HepG2 (cell line): ENCODE data around the gene FAM53B. TPM values are rescaled to one million over a fixed set of nuclear protein-coding genes. Genes with fewer than 3 reads are reported as not detected.

Experiments used
- ATAC-seq: fragments of 200-7000 bp; cut with Tn5 transposase; 3 replicates; pipeline ENCODE4 v1.9.1; 2020; ENCODE audit warnings: mild to moderate bottlenecking, moderate library complexity
- BruUV-seq: library from RNA; stranded (reverse); fragments of 400-500 nt; replicated peaks from 2 replicates; lab custom pipeline; 2021; lab: Mats Ljungman, UMichigan
- CTCF ChIA-PET: fragments of 300-600 bp; formaldehyde crosslinking; extraction: SDS; loops from one replicate; lab custom pipeline; 2021; ENCODE audit warnings: low total read pairs, inconsistent platforms, low intra/inter-chr PET ratio; lab: Yijun Ruan, JAX
- POLR2A ChIA-PET: fragments of 350-600 bp; sonication (Branson Sonifier 250); formaldehyde crosslinking; loops from one replicate; lab custom pipeline; 2020; ENCODE audit warnings: antibody characterized with exemption, inconsistent platforms; lab: Yijun Ruan, JAX
- DNase-seq: peaks from one replicate; pipeline ENCODE4 v3.0.0-alpha.2; 2015; ENCODE audit warnings: low spot score
- FAIRE-seq: peaks from 3 replicates; lab custom pipeline; 2011; peaks lifted over from hg19 to GRCh38; lab: Jason Lieb, UNC
- H2AFZ ChIP-seq: one replicate; pipeline ENCODE4 v1.6.1; 2011; ENCODE audit warnings: low read length, inconsistent platforms
- H3K27ac ChIP-seq: fragments of 300-600 bp; 3 replicates; pipeline ENCODE4 v1.8.0; 2011; ENCODE audit warnings: mixed run types, mild to moderate bottlenecking, mixed read lengths, low read length, inconsistent platforms; ENCODE audit not compliant: insufficient read depth; ENCODE audit errors: extremely low read length
- H3K27me3 ChIP-seq, 2 experiments: fragments of 200-600 bp in 1 of 2; 2 replicates in 1 of 2; 3 replicates in 1 of 2; pipeline versions ENCODE4 v1.6.0 to v1.8.0; 2011; ENCODE audit warnings: low read length in 2 of 2, mild to moderate bottlenecking in 2 of 2, moderate library complexity in 2 of 2, inconsistent platforms in 1 of 2; ENCODE audit not compliant: insufficient read depth in 2 of 2, control insufficient read depth in 1 of 2
- H3K36me3 ChIP-seq, 2 experiments: fragments of 200-600 bp in 1 of 2; replicated peaks in 1 of 2; 2 replicates in 1 of 2; 3 replicates in 1 of 2; pipeline versions ENCODE4 v1.5.1 to v1.8.0; 2011; ENCODE audit warnings: low read length in 2 of 2, inconsistent platforms in 1 of 2; ENCODE audit not compliant: insufficient read depth in 2 of 2, control insufficient read depth in 1 of 2
- H3K4me1 ChIP-seq: 2 replicates; pipeline ENCODE4 v1.5.1; 2012; ENCODE audit warnings: low read length, inconsistent platforms; ENCODE audit not compliant: insufficient read depth
- H3K4me2 ChIP-seq: 2 replicates; pipeline ENCODE4 v1.6.0; 2011; ENCODE audit warnings: low read depth, low read length, inconsistent platforms
- H3K4me3 ChIP-seq, 3 experiments: fragments of 200-600 bp in 1 of 3; sonication (generic), shearing (Covaris generic) in 1 of 3; replicated peaks in 1 of 3; 2 replicates each; pipeline ENCODE4 v1.5.1; 2011 to 2016; ENCODE audit warnings: low read length in 3 of 3, inconsistent platforms in 2 of 3, low read depth in 2 of 3, mild to moderate bottlenecking in 2 of 3, control low read depth in 1 of 3, mixed read lengths in 1 of 3; ENCODE audit not compliant: insufficient read depth in 1 of 3
- H3K79me2 ChIP-seq: one replicate; pipeline ENCODE4 v1.6.1; 2011; ENCODE audit warnings: low read length, inconsistent platforms; ENCODE audit not compliant: insufficient read depth
- H3K9ac ChIP-seq: 2 replicates; pipeline ENCODE4 v1.6.0; 2011; ENCODE audit warnings: mild to moderate bottlenecking, low read depth, low read length, inconsistent platforms; ENCODE audit not compliant: insufficient read depth
- H3K9me3 ChIP-seq: 2 replicates; pipeline ENCODE4 v1.5.1; 2012; ENCODE audit warnings: mild to moderate bottlenecking, low read length
- H4K20me1 ChIP-seq: 2 replicates; pipeline ENCODE4 v1.6.0; 2011; ENCODE audit warnings: inconsistent platforms, mild to moderate bottlenecking, low read length, moderate library complexity; ENCODE audit not compliant: insufficient read depth
- CBX5 ChIP-seq: sonication (generic); formaldehyde crosslinking; IDR thresholded peaks from 2 replicates; pipeline ENCODE4 v1.4.0; 2020; ENCODE audit warnings: missing genetic modification reagents, borderline replicate concordance
- DR1 ChIP-seq: sonication (generic); formaldehyde crosslinking; IDR thresholded peaks from 2 replicates; pipeline ENCODE4 v1.8.0; 2021; ENCODE audit warnings: mild to moderate bottlenecking, missing genetic modification reagents, inconsistent platforms
- FOXM1 ChIP-seq: sonication (generic); formaldehyde crosslinking; IDR thresholded peaks from 2 replicates; pipeline ENCODE4 v1.5.0; 2020; ENCODE audit warnings: missing genetic modification reagents
- MIXL1 ChIP-seq: IDR thresholded peaks from 2 replicates; pipeline ENCODE4 v1.6.1; 2016
- MXD4 ChIP-seq: IDR thresholded peaks from 2 replicates; pipeline ENCODE4 v1.6.1; 2016; ENCODE audit warnings: mild to moderate bottlenecking, missing biosample characterization, missing genetic modification reagents
- NR2C2 ChIP-seq: sonication (generic); formaldehyde crosslinking; IDR thresholded peaks from 2 replicates; pipeline ENCODE4 v1.4.0; 2020; ENCODE audit warnings: missing genetic modification reagents, mild to moderate bottlenecking, moderate library complexity, borderline replicate concordance
- SP140L ChIP-seq: sonication (generic); formaldehyde crosslinking; IDR thresholded peaks from 2 replicates; pipeline ENCODE4 v1.4.0; 2020; ENCODE audit warnings: missing genetic modification reagents, borderline replicate concordance
- ZFP36 ChIP-seq: fragments of 150-350 bp; IDR thresholded peaks from 2 replicates; pipeline ENCODE4 v1.6.1; 2018; ENCODE audit warnings: borderline replicate concordance, low read length, low read depth; ENCODE audit not compliant: partially characterized antibody
- ZNF256 ChIP-seq: sonication (generic); formaldehyde crosslinking; conservative IDR thresholded peaks from 2 replicates; pipeline ENCODE4 v1.4.0; 2020; ENCODE audit warnings: missing genetic modification reagents
- ZNF33A ChIP-seq: sonication (generic); formaldehyde crosslinking; IDR thresholded peaks from 2 replicates; pipeline ENCODE4 v1.5.1; 2020; ENCODE audit warnings: missing genetic modification reagents, mild to moderate bottlenecking, moderate library complexity, borderline replicate concordance
- ZNF790 ChIP-seq: sonication (generic); formaldehyde crosslinking; IDR thresholded peaks from 2 replicates; pipeline ENCODE4 v1.8.0; 2022; ENCODE audit warnings: missing genetic modification reagents, mild to moderate bottlenecking, borderline replicate concordance
- WGBS: methylation state at CpG from one replicate; pipeline ENCODE4 v1.1.6; 2017; ENCODE audit warnings: low lambda C conversion rate; 5-methylcytosine and 5-hydroxymethylcytosine counted together
- in situ Hi-C: cut with HindIII; loops from 2 replicates; pipeline ENCODE4 v1.10.0; 2017; ENCODE audit warnings: low pct_unique_long_range_greater_than_20kb; ENCODE audit not compliant: extremely low pct_ligation_motif_present
- intact Hi-C: fragments of 100-400 bp; cut with micrococcal nuclease; formaldehyde crosslinking; loops from one replicate; pipeline ENCODE4 v1.10.0; 2022; ENCODE audit not compliant: unreplicated experiment
- polyA plus RNA-seq, 8 experiments: library from polyadenylated mRNA; depleted of rRNA in 3 of 8; stranded (reverse) in 7 of 8; unstranded in 1 of 8; fragments of >200 nt; fragmentation: Illumina TruSeq in 4 of 8; extraction: Trizol in 4 of 8; gene quantifications; 2 replicates each; pipeline versions ENCODE4 v1.2.1 to v1.2.3, GENCODE V29; 2011 to 2016; ENCODE audit warnings: low read depth in 4 of 8, missing spikeins in 1 of 8, mixed read lengths in 1 of 8; ENCODE audit not compliant: insufficient read depth in 1 of 8
- total RNA-seq, 5 experiments: library from RNA; depleted of rRNA; stranded (reverse); fragments of >200 nt; fragmentation: Illumina TruSeq; extraction: Trizol; gene quantifications; 2 replicates each; pipeline ENCODE4 v1.2.3, GENCODE V29; 2016; ENCODE audit warnings: low read depth in 1 of 5
- TF ChIP-seq, protein P1 (sequence below): sonication (generic); formaldehyde crosslinking; IDR thresholded peaks from 2 replicates; pipeline ENCODE4 v1.4.0; 2020; ENCODE audit warnings: missing genetic modification reagents

Gene FAM53B
- total and polyA plus RNA-seq, 2 of the 13 experiments (the other 11 are each of a cell fraction or from before 2014, with no cell fraction given): 6.4 to 19.3 TPM

DNA sequence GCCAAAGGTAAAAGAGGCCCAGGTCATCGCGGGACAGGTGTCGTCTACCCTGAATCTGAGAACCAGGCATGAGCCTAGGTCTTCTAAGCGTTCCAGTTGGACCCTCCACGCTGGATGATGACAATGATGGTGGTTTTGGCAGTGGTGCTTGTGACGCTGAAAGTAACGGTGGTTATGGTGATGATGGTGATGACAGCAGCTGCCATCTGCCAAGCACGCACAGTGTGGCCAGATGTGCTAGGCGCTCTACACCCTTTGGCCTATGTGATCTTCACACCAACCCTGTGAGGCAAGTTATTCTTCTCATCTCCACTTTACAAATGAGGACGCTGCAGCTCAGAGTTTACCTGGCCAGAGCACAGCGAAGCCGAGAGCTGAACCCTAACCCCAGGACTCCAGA, 93.9 kb downstream of the FAM53B start:
- H3K4me2 ChIP-seq: no peak overlapping the region
- no peak overlapping the region for H3K4me3 ChIP-seq
- DNase-seq (no peak), FAIRE-seq (no peak), ATAC-seq (no peak)
- no peaks in the 10 kb centered on the region; a peak in 2 of 5 replicates for H3K36me3 ChIP-seq
- CTCF ChIA-PET: no interaction called here
- H3K79me2 ChIP-seq: no peaks in the 10 kb centered on the region
- no peaks in the 10 kb centered on the region for H3K9me3 ChIP-seq
- no peak overlapping the region for H3K9ac ChIP-seq
- POLR2A ChIA-PET: no interaction called here
- no peaks in the 10 kb centered on the region for H3K27me3 ChIP-seq
- H4K20me1 ChIP-seq: peaks cover 6% of the 10 kb centered on the region; the same call in 1 of the 2 replicates
- over 99% methylated on average over 10 of the region's 12 CpGs for whole genome bisulfite sequencing
- H3K27ac ChIP-seq: no peak overlapping the region
- H2AFZ ChIP-seq: no peak overlapping the region
- intact Hi-C loops (no loop called here), in situ Hi-C loops (no loop called here)
- peaks cover 53% of the 10 kb centered on the region for H3K4me1 ChIP-seq
- TF ChIP-seq ZNF33A (CRISPR knock-in tag) (no peak), ZNF256 (CRISPR knock-in tag) (no peak), FOXM1 (CRISPR knock-in tag) (no peak), DR1 (CRISPR knock-in tag) (no peak), MIXL1 (CRISPR knock-in tag) (no peak), ZFP36 (no peak), CBX5 (CRISPR knock-in tag) (no peak), NR2C2 (CRISPR knock-in tag) (no peak), SP140L (no peak), MXD4 (no peak), ZNF790 (CRISPR knock-in tag) (no peak)
- TF ChIP-seq, protein P1, sequence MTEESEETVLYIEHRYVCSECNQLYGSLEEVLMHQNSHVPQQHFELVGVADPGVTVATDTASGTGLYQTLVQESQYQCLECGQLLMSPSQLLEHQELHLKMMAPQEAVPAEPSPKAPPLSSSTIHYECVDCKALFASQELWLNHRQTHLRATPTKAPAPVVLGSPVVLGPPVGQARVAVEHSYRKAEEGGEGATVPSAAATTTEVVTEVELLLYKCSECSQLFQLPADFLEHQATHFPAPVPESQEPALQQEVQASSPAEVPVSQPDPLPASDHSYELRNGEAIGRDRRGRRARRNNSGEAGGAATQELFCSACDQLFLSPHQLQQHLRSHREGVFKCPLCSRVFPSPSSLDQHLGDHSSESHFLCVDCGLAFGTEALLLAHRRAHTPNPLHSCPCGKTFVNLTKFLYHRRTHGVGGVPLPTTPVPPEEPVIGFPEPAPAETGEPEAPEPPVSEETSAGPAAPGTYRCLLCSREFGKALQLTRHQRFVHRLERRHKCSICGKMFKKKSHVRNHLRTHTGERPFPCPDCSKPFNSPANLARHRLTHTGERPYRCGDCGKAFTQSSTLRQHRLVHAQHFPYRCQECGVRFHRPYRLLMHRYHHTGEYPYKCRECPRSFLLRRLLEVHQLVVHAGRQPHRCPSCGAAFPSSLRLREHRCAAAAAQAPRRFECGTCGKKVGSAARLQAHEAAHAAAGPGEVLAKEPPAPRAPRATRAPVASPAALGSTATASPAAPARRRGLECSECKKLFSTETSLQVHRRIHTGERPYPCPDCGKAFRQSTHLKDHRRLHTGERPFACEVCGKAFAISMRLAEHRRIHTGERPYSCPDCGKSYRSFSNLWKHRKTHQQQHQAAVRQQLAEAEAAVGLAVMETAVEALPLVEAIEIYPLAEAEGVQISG: no peak
- BruUV-seq: no TSS peak
